Upper lobe of left lung (tissue), 4 donors: Measurements from ENCODE around the gene ECEL1.

ENCODE experiments used
- CTCF ChIP-seq, 6 experiments: fragments of 450-650 bp in 4 of 6; fragments of 200-600 bp in 2 of 6; sonication (generic) in 2 of 6; IDR thresholded peaks; one replicate each; pipeline ENCODE4 v1.5.1; 2016 to 2019; ENCODE audit warnings: antibody characterized with exemption in 6 of 6
- EP300 ChIP-seq, 4 donors: sonication (generic); formaldehyde crosslinking; IDR thresholded peaks; one replicate each; pipeline ENCODE4 v1.5.1; 2017; ENCODE audit warnings: antibody characterized with exemption in 4 of 4, control low read depth in 2 of 4

GRCh38 chr2:232454630-232455029 is 33.0 kb downstream of the ECEL1 start:
- TF ChIP-seq CTCF (IDR thresholded peaks at IDR 0.05) (no peak), EP300 (IDR thresholded peaks at IDR 0.05) (no peak)
